ENCODE results near the gene NXPE3.
A peak's percentile ranks its signal among the peaks of the same experiment; 100 is the strongest.

Gene NXPE3

GRCh38 chr3:101823525-101823924, 44.5 kb downstream of the NXPE3 start:
- H3K4me3 ChIP-seq (ENCODE audit: low read length) = no peak overlapping the region
- DNase-seq (ENCODE audit: low read depth) = no peak
- TF ChIP-seq, protein P1, sequence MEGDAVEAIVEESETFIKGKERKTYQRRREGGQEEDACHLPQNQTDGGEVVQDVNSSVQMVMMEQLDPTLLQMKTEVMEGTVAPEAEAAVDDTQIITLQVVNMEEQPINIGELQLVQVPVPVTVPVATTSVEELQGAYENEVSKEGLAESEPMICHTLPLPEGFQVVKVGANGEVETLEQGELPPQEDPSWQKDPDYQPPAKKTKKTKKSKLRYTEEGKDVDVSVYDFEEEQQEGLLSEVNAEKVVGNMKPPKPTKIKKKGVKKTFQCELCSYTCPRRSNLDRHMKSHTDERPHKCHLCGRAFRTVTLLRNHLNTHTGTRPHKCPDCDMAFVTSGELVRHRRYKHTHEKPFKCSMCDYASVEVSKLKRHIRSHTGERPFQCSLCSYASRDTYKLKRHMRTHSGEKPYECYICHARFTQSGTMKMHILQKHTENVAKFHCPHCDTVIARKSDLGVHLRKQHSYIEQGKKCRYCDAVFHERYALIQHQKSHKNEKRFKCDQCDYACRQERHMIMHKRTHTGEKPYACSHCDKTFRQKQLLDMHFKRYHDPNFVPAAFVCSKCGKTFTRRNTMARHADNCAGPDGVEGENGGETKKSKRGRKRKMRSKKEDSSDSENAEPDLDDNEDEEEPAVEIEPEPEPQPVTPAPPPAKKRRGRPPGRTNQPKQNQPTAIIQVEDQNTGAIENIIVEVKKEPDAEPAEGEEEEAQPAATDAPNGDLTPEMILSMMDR (conservative IDR thresholded peaks at IDR 0.05; ENCODE audit: low read depth, low read length) = no peak

DNA sequence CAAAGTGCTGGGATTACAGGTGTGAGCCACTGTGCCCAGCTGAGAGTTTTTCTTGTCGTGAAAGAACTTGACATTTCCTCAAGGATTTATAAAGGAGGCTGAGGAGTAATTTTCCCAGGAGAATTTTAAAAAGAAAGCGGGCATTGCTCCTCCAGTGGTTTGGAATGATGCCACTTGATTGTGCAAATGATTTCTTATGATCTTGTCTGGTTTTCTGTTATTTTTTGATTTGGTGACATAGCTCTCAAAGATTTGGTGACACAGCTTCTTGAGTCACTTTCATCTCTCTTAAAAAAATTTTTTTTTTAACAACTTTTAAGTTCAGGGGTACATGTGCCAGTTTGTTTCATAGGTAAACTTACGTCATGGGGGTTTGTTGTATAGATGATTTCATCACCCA, 45.7 kb downstream of the NXPE3 start:
- DNase-seq (ENCODE audit: low read depth) = no peak
- TF ChIP-seq, protein P1 (conservative IDR thresholded peaks at IDR 0.05; ENCODE audit: low read depth, low read length) = no peak
- no peak overlapping the region for H3K4me3 ChIP-seq (ENCODE audit: low read length)

DNA sequence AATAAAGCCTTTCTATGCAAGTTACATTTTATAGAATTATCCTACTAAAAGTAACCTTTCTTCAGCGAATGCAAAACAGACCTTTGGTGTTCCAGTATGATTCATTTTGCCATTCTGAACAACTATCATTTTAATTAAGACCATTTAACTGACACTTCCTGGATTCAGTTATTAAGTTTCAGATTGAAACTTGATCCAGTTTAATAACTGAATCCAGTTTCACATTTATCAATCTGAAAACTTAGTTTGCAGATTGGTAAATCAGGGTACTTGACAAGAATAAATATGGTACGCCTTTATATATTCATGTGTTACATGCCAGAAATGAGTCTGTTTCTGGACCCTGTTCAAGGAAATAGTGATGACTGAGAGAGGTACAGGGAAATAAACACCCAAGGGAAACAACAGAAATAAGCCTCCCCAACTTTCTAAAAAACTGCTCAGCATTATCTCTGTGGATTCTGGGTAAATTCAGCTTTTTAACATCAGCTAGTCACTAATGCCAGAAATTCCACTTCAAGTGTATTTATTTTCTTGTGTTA, 47.0 kb downstream of the NXPE3 start:
- no peak for DNase-seq (ENCODE audit: low read depth)
- no peak overlapping the region for H3K4me3 ChIP-seq (ENCODE audit: low read length)
- TF ChIP-seq, protein P1 (conservative IDR thresholded peaks at IDR 0.05; ENCODE audit: low read depth, low read length) = no peak

- no peak for DNase-seq (ENCODE audit: low read depth)
- TF ChIP-seq, protein P1 (conservative IDR thresholded peaks at IDR 0.05; ENCODE audit: low read depth, low read length) = no peak
- H3K4me3 ChIP-seq (ENCODE audit: low read length) = peak overlapping the region; percentile 67
These were observed 48.5 kb downstream of the NXPE3 start for GRCh38 chr3:101827211-101828174.

GRCh38 chr3:101828276-101828675, 49.3 kb downstream of the NXPE3 start:
- no peak for DNase-seq (ENCODE audit: low read depth)
- TF ChIP-seq, protein P1 (conservative IDR thresholded peaks at IDR 0.05; ENCODE audit: low read depth, low read length) = no peak
- H3K4me3 ChIP-seq (ENCODE audit: low read length) = peak overlapping the region; percentile 67

DNA sequence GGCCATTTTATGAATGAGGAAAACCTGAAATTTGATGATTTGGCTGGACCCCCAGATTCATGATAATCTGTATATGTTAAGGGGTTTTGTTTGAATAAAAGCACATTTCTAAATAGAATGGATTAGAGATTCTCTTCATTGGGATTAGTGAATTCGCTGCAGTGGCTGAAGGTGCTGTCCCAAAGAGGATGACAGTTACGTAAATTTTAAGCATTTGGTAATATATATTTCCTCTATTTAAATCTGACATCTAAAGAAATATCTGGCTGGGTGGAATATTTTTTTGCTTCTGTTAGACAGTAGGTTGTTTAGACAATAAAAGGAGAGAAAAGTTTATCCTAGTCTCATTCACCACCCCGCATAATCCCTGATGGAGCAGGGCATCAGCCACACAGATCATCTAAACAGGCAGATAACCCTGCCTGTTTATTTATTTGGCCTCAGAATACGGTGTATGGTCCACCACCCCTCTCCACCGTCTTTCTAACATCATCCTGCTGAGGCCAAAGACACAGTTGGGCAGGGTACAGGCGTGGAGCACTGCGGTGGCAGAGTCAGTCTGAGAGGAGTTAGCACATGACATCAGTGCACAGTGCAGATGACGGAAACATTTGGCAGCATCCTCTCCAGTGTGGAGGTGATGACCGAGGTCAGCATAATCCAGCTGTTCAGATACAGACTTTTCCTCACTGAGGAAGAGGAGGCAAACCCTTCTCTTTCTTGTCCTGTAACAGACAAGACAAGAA, 49.9 kb downstream of the NXPE3 start:
- DNase-seq (ENCODE audit: low read depth) = no peak
- TF ChIP-seq, protein P1 (conservative IDR thresholded peaks at IDR 0.05; ENCODE audit: low read depth, low read length) = no peak
- no peak overlapping the region for H3K4me3 ChIP-seq (ENCODE audit: low read length)

Data from retinal pigment epithelial cell (primary cell).